ENCODE data around the gene PUS1.

DNA sequence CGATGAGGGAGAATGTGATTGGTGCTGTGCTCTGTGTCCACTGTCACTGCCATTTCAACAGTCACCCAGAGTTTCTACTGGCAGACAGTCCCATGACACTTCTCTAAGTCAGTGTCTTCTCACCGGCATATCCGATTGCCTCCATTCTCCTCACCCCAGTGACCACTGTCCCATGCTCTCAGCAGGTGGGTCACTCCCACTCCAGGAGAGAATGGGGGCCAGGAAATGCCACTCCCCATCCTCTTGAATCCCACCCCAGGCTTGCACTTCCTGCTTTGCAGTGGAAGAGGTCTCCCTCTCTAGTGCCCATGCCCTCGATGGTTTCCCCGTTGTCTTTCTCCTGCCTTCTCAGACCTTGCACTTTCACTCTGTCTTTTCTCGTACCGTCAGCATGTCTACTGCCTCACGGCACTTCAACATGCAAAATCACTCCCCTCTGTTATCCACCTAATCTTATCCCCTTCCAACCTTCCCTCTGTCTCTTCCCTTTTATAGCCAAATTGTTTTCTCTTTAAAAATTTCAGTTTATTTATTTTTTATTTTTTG, 18.5 kb downstream of the PUS1 start:
- no peak for TF ChIP-seq EZH2 (IDR thresholded peaks at IDR 0.05; ENCODE audit: borderline replicate concordance)
- TF ChIP-seq, protein P1, sequence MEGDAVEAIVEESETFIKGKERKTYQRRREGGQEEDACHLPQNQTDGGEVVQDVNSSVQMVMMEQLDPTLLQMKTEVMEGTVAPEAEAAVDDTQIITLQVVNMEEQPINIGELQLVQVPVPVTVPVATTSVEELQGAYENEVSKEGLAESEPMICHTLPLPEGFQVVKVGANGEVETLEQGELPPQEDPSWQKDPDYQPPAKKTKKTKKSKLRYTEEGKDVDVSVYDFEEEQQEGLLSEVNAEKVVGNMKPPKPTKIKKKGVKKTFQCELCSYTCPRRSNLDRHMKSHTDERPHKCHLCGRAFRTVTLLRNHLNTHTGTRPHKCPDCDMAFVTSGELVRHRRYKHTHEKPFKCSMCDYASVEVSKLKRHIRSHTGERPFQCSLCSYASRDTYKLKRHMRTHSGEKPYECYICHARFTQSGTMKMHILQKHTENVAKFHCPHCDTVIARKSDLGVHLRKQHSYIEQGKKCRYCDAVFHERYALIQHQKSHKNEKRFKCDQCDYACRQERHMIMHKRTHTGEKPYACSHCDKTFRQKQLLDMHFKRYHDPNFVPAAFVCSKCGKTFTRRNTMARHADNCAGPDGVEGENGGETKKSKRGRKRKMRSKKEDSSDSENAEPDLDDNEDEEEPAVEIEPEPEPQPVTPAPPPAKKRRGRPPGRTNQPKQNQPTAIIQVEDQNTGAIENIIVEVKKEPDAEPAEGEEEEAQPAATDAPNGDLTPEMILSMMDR (IDR thresholded peaks at IDR 0.05; ENCODE audit: poor library complexity) = no peak

All from hepatocyte (in vitro differentiated cells).